ENCODE data around the gene OTULINL. TPM values are rescaled to one million over a fixed set of nuclear protein-coding genes. Genes with fewer than 3 reads are reported as not detected.
"Not testable (repeated sequence)": the region's sequence is repeated elsewhere in the genome, so short reads cannot be mapped to it uniquely, and the experiment has no call there.

Gene OTULINL
- total RNA-seq, result 16.7 TPM
- long read RNA-seq, transcript OTULINL-201 (8 exons, 3,597 nt), result major isoform, 30 of 33 reads
- long read RNA-seq, partial matches to known transcripts, result 0 of 33 reads
- long read RNA-seq, other reads (novel, unspliced or antisense), result 3 of 33 reads

- DNase-seq (ENCODE audit: low spot score), result peak; percentile 95
Observed at GRCh38 chr5:14581106-14581890, at the start of gene OTULINL. Gene OTULINL (plus strand): TSS chr5:14581792. CDS start chr5:14581895, 103 bp downstream.

- DNase-seq (ENCODE audit: low spot score), result no peak
Observed at GRCh38 chr5:14532180-14532579, 49.4 kb upstream of the OTULINL start.

- no peak for DNase-seq (ENCODE audit: low spot score)
Observed at GRCh38 chr5:14534773-14535172, 46.8 kb upstream of the OTULINL start.

GRCh38 chr5:14545308-14545707, 36.3 kb upstream of the OTULINL start:
- no peak for DNase-seq (ENCODE audit: low spot score)

- DNase-seq (ENCODE audit: low spot score), result no peak
Observed at GRCh38 chr5:14545862-14546261, 35.7 kb upstream of the OTULINL start.

GRCh38 chr5:14547666-14548065, 33.9 kb upstream of the OTULINL start:
- no peak for DNase-seq (ENCODE audit: low spot score)

GRCh38 chr5:14551211-14551610, 30.4 kb upstream of the OTULINL start:
- no peak for DNase-seq (ENCODE audit: low spot score)

GRCh38 chr5:14552017-14552416, 29.6 kb upstream of the OTULINL start:
- DNase-seq (ENCODE audit: low spot score), result no peak

- not testable (repeated sequence) for DNase-seq (ENCODE audit: low spot score)
Observed at GRCh38 chr5:14554288-14554687, 27.3 kb upstream of the OTULINL start.

GRCh38 chr5:14556015-14556414, 25.6 kb upstream of the OTULINL start:
- DNase-seq (ENCODE audit: low spot score), result no peak

- no peak for DNase-seq (ENCODE audit: low spot score)
Observed at GRCh38 chr5:14557203-14557770, 24.3 kb upstream of the OTULINL start.

- DNase-seq (ENCODE audit: low spot score), result no peak
Observed at GRCh38 chr5:14557791-14558415, 23.7 kb upstream of the OTULINL start.

- DNase-seq (ENCODE audit: low spot score), result no peak
Observed at GRCh38 chr5:14560091-14560595, 21.4 kb upstream of the OTULINL start.

GRCh38 chr5:14561741-14562140, 19.9 kb upstream of the OTULINL start:
- no peak for DNase-seq (ENCODE audit: low spot score)

GRCh38 chr5:14568333-14568732, 13.3 kb upstream of the OTULINL start:
- no peak for DNase-seq (ENCODE audit: low spot score)

GRCh38 chr5:14569948-14570691, 11.5 kb upstream of the OTULINL start:
- DNase-seq (ENCODE audit: low spot score), result no peak

- DNase-seq (ENCODE audit: low spot score), result no peak
Observed at GRCh38 chr5:14571901-14572300, 9.7 kb upstream of the OTULINL start.

GRCh38 chr5:14572385-14572784, 9.2 kb upstream of the OTULINL start:
- DNase-seq (ENCODE audit: low spot score), result no peak

- DNase-seq (ENCODE audit: low spot score), result no peak
Observed at GRCh38 chr5:14572836-14573235, 8.8 kb upstream of the OTULINL start.

GRCh38 chr5:14574096-14574495, 7.5 kb upstream of the OTULINL start:
- no peak for DNase-seq (ENCODE audit: low spot score)

- no peak for DNase-seq (ENCODE audit: low spot score)
Observed at GRCh38 chr5:14574891-14575508, 6.6 kb upstream of the OTULINL start.
